Nephron (organoid): ENCODE measurements around the gene NCMAP.
A peak's percentile ranks its signal among the peaks of the same experiment; 100 is the strongest.

Experiments used
- H3K27ac Mint-ChIP-seq, 3 experiments: 2 replicates each; pipeline ENCODE4 v1.8.0; 2020; ENCODE audit warnings: mixed read lengths in 3 of 3, mild to moderate bottlenecking in 2 of 3, moderate library complexity in 1 of 3
- H3K27me3 Mint-ChIP-seq: 2 replicates; pipeline ENCODE4 v1.8.0; 2021; ENCODE audit warnings: low read depth, mild to moderate bottlenecking, moderate library complexity, mixed read lengths
- H3K36me3 Mint-ChIP-seq: 2 replicates; pipeline ENCODE4 v1.8.0; 2020; ENCODE audit warnings: low read depth, mixed read lengths
- H3K4me1 Mint-ChIP-seq: 2 replicates; pipeline ENCODE4 v1.8.0; 2020; ENCODE audit warnings: mixed read lengths
- H3K4me3 Mint-ChIP-seq, 3 experiments: 2 replicates each; pipeline ENCODE4 v1.8.0; 2020; ENCODE audit warnings: mild to moderate bottlenecking in 3 of 3, mixed read lengths in 3 of 3, moderate library complexity in 2 of 3
- H3K9me3 Mint-ChIP-seq: 2 replicates; pipeline ENCODE4 v1.8.0; 2020; ENCODE audit warnings: mixed read lengths
- TF ChIP-seq, protein P1 (sequence below), 3 experiments: fragments of 200-600 bp; sonication (generic); IDR thresholded peaks; one replicate each; pipeline ENCODE4 v1.5.0; 2021; ENCODE audit warnings: antibody characterized with exemption in 3 of 3; ENCODE audit not compliant: unreplicated experiment in 3 of 3

NCMAP gene

GRCh38 chr1:24554714-24555113 lies 1.2 kb upstream of the NCMAP start:
- no peak overlapping the region for H3K4me3 Mint-ChIP-seq
- H3K4me1 Mint-ChIP-seq = peaks cover 24% of the 10 kb centered on the region
- H3K27ac Mint-ChIP-seq = no peak overlapping the region
- H3K36me3 Mint-ChIP-seq = no peaks in the 10 kb centered on the region
- H3K9me3 Mint-ChIP-seq = no peaks in the 10 kb centered on the region
- TF ChIP-seq, protein P1, sequence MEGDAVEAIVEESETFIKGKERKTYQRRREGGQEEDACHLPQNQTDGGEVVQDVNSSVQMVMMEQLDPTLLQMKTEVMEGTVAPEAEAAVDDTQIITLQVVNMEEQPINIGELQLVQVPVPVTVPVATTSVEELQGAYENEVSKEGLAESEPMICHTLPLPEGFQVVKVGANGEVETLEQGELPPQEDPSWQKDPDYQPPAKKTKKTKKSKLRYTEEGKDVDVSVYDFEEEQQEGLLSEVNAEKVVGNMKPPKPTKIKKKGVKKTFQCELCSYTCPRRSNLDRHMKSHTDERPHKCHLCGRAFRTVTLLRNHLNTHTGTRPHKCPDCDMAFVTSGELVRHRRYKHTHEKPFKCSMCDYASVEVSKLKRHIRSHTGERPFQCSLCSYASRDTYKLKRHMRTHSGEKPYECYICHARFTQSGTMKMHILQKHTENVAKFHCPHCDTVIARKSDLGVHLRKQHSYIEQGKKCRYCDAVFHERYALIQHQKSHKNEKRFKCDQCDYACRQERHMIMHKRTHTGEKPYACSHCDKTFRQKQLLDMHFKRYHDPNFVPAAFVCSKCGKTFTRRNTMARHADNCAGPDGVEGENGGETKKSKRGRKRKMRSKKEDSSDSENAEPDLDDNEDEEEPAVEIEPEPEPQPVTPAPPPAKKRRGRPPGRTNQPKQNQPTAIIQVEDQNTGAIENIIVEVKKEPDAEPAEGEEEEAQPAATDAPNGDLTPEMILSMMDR (IDR thresholded peaks at IDR 0.05; ENCODE audit: unreplicated experiment in 3 of 3) = no peak
- H3K27me3 Mint-ChIP-seq = peaks cover 60% of the 10 kb centered on the region

DNA sequence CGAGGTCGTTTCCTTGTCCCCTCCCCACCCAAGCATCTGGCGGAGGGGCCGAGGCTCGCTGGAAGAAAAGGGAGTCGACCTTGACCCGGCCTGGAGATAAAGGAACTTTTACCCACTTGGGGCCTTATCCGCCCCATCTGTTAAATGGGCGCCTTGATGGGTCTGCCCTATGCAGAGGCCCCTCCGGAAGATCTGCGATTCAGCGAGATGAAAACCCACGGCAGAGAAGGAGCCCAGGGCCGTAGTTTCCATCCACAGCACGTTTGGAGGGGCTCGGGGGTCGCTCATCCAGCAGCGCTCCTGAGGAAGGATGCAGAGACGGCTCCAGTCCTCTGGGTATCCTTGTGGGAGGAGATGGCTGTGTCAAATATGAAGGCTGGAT lies 518 bp downstream of the NCMAP start:
- H3K36me3 Mint-ChIP-seq = no peaks in the 10 kb centered on the region
- peak overlapping the region in 2 of 3 experiments; percentile 43 to 46 for H3K4me3 Mint-ChIP-seq
- TF ChIP-seq, protein P1 (IDR thresholded peaks at IDR 0.05; ENCODE audit: unreplicated experiment in 3 of 3) = no peak
- no peaks in the 10 kb centered on the region for H3K9me3 Mint-ChIP-seq
- no peak overlapping the region for H3K27ac Mint-ChIP-seq
- H3K27me3 Mint-ChIP-seq = peaks cover 61% of the 10 kb centered on the region
- H3K4me1 Mint-ChIP-seq = peaks cover 24% of the 10 kb centered on the region

DNA sequence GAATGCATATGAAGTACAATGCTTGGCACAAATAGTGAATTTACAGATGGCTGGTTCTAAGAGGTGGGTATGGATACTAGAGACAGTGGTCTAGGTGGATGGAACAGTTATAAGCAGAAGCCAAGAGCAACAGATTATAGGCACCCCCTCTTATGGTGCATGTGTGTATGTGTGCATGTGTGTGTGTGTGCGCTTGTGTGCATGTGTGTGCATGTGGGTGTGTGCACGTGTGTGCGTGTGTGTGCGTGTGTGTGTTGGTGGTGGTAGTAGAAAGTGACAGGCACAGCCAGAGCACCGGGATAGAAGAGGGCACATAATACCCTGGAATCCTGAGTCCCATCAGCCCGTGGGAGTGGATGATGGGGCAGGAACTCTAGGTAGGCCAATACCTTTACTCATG lies 1.3 kb downstream of the NCMAP start:
- Mint-ChIP-seq H3K27ac (no peak overlapping the region), H3K36me3 (no peaks in the 10 kb centered on the region), H3K9me3 (no peaks in the 10 kb centered on the region), H3K4me3 (peak overlapping the region in 1 of 3 experiments; percentile 11), H3K4me1 (peaks cover 20% of the 10 kb centered on the region), H3K27me3 (peaks cover 61% of the 10 kb centered on the region)
- TF ChIP-seq, protein P1 (IDR thresholded peaks at IDR 0.05; ENCODE audit: unreplicated experiment in 3 of 3) = no peak

DNA sequence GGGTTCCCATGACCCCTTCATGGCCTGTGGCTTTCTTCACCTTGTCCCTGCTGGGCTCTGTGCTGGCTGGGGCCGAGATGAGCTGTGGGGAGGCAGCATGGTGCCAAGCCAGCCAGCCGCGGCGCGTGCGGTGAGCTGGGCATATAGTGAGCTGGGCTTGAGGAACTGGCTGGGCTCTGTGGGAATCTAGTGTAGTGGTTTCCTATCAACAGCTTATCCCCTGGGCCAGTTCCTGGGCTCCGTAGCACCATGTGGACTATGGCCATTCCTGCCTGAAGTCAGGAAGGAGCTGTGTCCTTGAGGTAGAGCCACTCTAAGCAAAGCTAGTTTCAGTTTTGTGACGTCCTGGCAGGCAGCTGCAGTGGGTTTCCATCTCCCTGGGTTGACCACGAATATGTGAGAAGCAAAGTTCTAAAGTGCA lies 1.8 kb downstream of the NCMAP start:
- H3K4me1 Mint-ChIP-seq = peaks cover 18% of the 10 kb centered on the region
- H3K4me3 Mint-ChIP-seq = no peak overlapping the region
- H3K9me3 Mint-ChIP-seq = no peaks in the 10 kb centered on the region
- no peaks in the 10 kb centered on the region for H3K36me3 Mint-ChIP-seq
- peaks cover 62% of the 10 kb centered on the region for H3K27me3 Mint-ChIP-seq
- TF ChIP-seq, protein P1 (IDR thresholded peaks at IDR 0.05; ENCODE audit: unreplicated experiment in 3 of 3) = no peak
- H3K27ac Mint-ChIP-seq = peak overlapping the region in 1 of 3 experiments; percentile 61

GRCh38 chr1:24558455-24558854 lies 2.6 kb downstream of the NCMAP start:
- H3K9me3 Mint-ChIP-seq = no peaks in the 10 kb centered on the region

More at GRCh38 chr1:24558455-24558854, 2.6 kb downstream of the NCMAP start:
- TF ChIP-seq, protein P1 (IDR thresholded peaks at IDR 0.05; ENCODE audit: unreplicated experiment in 3 of 3) = no peak
- Mint-ChIP-seq H3K36me3 (no peaks in the 10 kb centered on the region), H3K27ac (no peak overlapping the region), H3K27me3 (peaks cover 67% of the 10 kb centered on the region), H3K4me3 (no peak overlapping the region), H3K4me1 (peaks cover 18% of the 10 kb centered on the region)
